SKM-1 treated with dmso at 0.1 percent for 144 hours (cell line): ENCODE data around the gene CYP2B6.
"Not testable (repeated sequence)": the region's sequence is repeated elsewhere in the genome, so short reads cannot be mapped to it uniquely, and the experiment has no call there.

Source experiments
- DNase-seq: peaks from one replicate; lab custom pipeline; 2025; ENCODE audit not compliant: unreplicated experiment; lab: John Stamatoyannopoulos, UW

CYP2B6 gene

GRCh38 chr19:40990972-40991381, at the start of gene CYP2B6:
Gene CYP2B6, plus strand, starts transcription at chr19:40991282. Its CDS starts 24 bp downstream, at chr19:40991306.
- no peak for DNase-seq

GRCh38 chr19:40941481-40942219, 49.4 kb upstream of the CYP2B6 start:
- DNase-seq: no peak

GRCh38 chr19:40945645-40946044, 45.4 kb upstream of the CYP2B6 start:
- no peak for DNase-seq

GRCh38 chr19:40947114-40947513, 44.0 kb upstream of the CYP2B6 start:
- no peak for DNase-seq

GRCh38 chr19:40947573-40947972, 43.5 kb upstream of the CYP2B6 start:
- no peak for DNase-seq

- DNase-seq: no peak
Measured at GRCh38 chr19:40948580-40949299, 42.3 kb upstream of the CYP2B6 start.

GRCh38 chr19:40954573-40954972, 36.5 kb upstream of the CYP2B6 start:
- DNase-seq: no peak

GRCh38 chr19:40959338-40959737, 31.7 kb upstream of the CYP2B6 start:
- no peak for DNase-seq

GRCh38 chr19:40960062-40960685, 30.9 kb upstream of the CYP2B6 start:
- no peak for DNase-seq

- no peak for DNase-seq
Measured at GRCh38 chr19:40960780-40961179, 30.3 kb upstream of the CYP2B6 start.

GRCh38 chr19:40962460-40962961, 28.6 kb upstream of the CYP2B6 start:
- no peak for DNase-seq

- DNase-seq: not testable (repeated sequence)
Measured at GRCh38 chr19:40964361-40964760, 26.7 kb upstream of the CYP2B6 start.

- DNase-seq: not testable (repeated sequence)
Measured at GRCh38 chr19:40965351-40965750, 25.7 kb upstream of the CYP2B6 start.

- DNase-seq: not testable (repeated sequence)
Measured at GRCh38 chr19:40966591-40966990, 24.5 kb upstream of the CYP2B6 start.

GRCh38 chr19:40968065-40968464, 23.0 kb upstream of the CYP2B6 start:
- not testable (repeated sequence) for DNase-seq

GRCh38 chr19:40969721-40970120, 21.4 kb upstream of the CYP2B6 start:
- DNase-seq: not testable (repeated sequence)

GRCh38 chr19:40970396-40971345, 20.4 kb upstream of the CYP2B6 start:
- DNase-seq: not testable (repeated sequence)

- peak; percentile 36 for DNase-seq
Measured at GRCh38 chr19:40974633-40975037, 16.4 kb upstream of the CYP2B6 start.

GRCh38 chr19:40976134-40976533, 14.9 kb upstream of the CYP2B6 start:
- no peak for DNase-seq

GRCh38 chr19:40976724-40977123, 14.4 kb upstream of the CYP2B6 start:
- no peak for DNase-seq

GRCh38 chr19:40979759-40980158, 11.3 kb upstream of the CYP2B6 start:
- not testable (repeated sequence) for DNase-seq
